Testis (tissue), 5 donors: ENCODE data around the gene PRAMEF27. TPM values are rescaled to one million over a fixed set of nuclear protein-coding genes. Genes with fewer than 3 reads are reported as not detected.
"Not testable (repeated sequence)": the region's sequence is repeated elsewhere in the genome, so short reads cannot be mapped to it uniquely, and the experiment has no call there.

Source experiments
- DNase-seq: peaks from one replicate; pipeline ENCODE4 v3.0.0-alpha.2; 2019
- H3K27ac ChIP-seq, 2 donors: fragments of 200-600 bp; sonication (generic); one replicate each; pipeline ENCODE4 v1.5.1; 2019
- H3K27me3 ChIP-seq: fragments of 200-600 bp; sonication (generic); one replicate; pipeline ENCODE4 v1.5.1; 2019
- H3K36me3 ChIP-seq: fragments of 200-600 bp; sonication (generic); one replicate; pipeline ENCODE4 v1.5.1; 2017; ENCODE audit warnings: low read depth; ENCODE audit errors: missing control alignments
- H3K4me1 ChIP-seq: fragments of 200-600 bp; sonication (generic); one replicate; pipeline ENCODE4 v1.5.1; 2019
- H3K4me3 ChIP-seq, 2 donors: fragments of 200-600 bp; sonication (generic); one replicate each; pipeline ENCODE4 v1.5.1; 2017 to 2019
- H3K9me3 ChIP-seq: fragments of 200-600 bp; sonication (generic); one replicate; pipeline ENCODE4 v1.5.1; 2017
- whole genome bisulfite sequencing, 2 donors: methylation state at CpG; one replicate each; pipeline ENCODE4 v1.1.5; 2018; 5-methylcytosine and 5-hydroxymethylcytosine counted together
- intact Hi-C: fragments of 100-400 bp; cut with DNase I; formaldehyde crosslinking; loops from one replicate; pipeline ENCODE4 v1.15.1; 2023; ENCODE audit warnings: low total_unique reads
- long read RNA-seq, 2 donors: transcript quantifications; one replicate each; lab custom pipeline, GENCODE V29; 2026
- polyA plus RNA-seq: library from polyadenylated mRNA; stranded (reverse); fragments of 350-450 nt; fragmentation: Illumina TruSeq; extraction: RNeasy Lipid Tissue Mini Kit (QIAGEN cat#74804); gene quantifications from one replicate; pipeline ENCODE4 v1.2.3, GENCODE V29; 2014; ENCODE audit warnings: low read depth, low replicate concordance; ENCODE audit not compliant: insufficient read depth
- total RNA-seq, 2 donors: library from RNA; depleted of rRNA; stranded (reverse); fragments of >200 nt; gene quantifications; one replicate each; pipeline ENCODE4 v1.2.3, GENCODE V29; 2016

Gene PRAMEF27
- under 1 TPM in 1 of 2 donors, not detected in 1; 0.12 TPM for total RNA-seq
- polyA plus RNA-seq, result not detected
- long read RNA-seq, donor 1, result 0 reads
- long read RNA-seq, donor 2, result 0 reads

DNA sequence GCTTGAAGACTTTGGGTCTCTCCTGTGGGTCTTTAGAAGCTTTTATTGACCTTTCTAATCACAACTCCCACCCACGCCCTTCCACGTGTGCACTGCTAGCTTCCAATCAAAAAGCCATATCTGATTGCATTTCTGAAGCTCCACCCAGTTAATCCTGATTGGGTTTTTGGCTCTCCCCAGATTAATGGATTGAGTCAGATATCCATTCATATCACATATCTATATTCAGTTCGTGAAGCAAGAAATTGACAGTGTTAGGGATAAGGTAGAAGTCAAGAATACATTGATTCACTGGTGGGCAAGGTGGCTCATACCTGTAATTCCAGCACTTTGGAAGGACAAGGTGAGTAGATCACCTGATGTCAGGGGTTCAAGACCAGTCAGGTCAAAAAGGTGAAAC lies at the start of gene PRAMEF27:
PRAMEF27 (minus strand) TSS at position 101 of the 400 bp plus-strand sequence. CDS start 2,916 bp downstream, outside the sequence.
- H3K9me3 ChIP-seq, H3K27ac ChIP-seq, H3K4me3 ChIP-seq, H3K27me3 ChIP-seq, intact Hi-C loops, DNase-seq, H3K4me1 ChIP-seq, H3K36me3 ChIP-seq: not testable (repeated sequence)
- 71 to 73% methylated on average over 2 to 3 of the region's 3 CpGs for WGBS, 2 donors

DNA sequence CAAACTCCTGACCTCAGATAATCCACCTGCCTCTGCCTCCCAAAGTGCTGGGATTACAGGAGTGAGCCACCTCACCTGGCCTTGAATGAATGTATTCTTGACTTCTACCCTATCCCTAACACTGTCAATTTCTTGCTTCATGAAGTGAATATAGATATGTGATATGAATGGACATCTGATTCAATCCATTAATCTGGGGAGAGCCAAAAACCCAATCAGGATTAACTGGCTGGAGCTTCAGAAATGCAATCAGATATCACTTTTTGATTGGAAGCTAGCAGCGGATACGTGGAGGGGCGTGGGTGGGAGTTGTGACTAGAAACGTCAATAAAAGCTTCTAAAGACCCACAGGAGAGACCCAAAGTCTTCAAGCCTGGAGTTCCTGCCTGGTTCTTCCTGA lies 14.1 kb upstream of the PRAMEF27 start, which contains the start of gene PRAMEF25:
PRAMEF25 (plus strand) TSS at position 301 of the 400 bp plus-strand sequence. CDS start 2,920 bp downstream, outside the sequence.
- H3K27me3 ChIP-seq, H3K36me3 ChIP-seq, DNase-seq, H3K4me1 ChIP-seq, H3K4me3 ChIP-seq, H3K27ac ChIP-seq, H3K9me3 ChIP-seq, intact Hi-C loops: not testable (repeated sequence)
- no CpG with 5 or more reads among the region's 4 CpGs for WGBS, 2 donors

DNA sequence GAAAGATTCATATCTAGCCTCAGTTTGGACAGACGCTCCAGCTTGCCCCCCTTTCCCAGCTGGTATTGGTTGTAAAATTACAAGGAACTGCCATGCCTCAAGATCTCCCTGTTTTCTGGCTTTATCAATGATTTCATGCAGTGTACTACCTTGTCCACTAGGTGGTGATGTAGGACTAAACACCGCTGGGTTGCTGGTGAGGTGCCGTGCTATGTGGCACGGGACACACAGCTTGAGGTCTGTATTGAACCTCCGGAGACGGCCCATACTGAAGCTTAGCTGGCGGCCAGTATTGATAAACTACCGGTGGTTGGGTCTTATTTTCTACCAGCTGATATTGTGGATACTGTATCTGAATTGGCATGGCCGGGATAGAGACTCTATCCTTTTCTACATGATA lies 36.5 kb downstream of the PRAMEF27 start:
- H3K27ac ChIP-seq, H3K27me3 ChIP-seq, intact Hi-C loops, H3K4me1 ChIP-seq, H3K9me3 ChIP-seq, H3K4me3 ChIP-seq, H3K36me3 ChIP-seq, DNase-seq: not testable (repeated sequence)
- WGBS, 2 donors, result no CpG with 5 or more reads among the region's 9 CpGs

DNA sequence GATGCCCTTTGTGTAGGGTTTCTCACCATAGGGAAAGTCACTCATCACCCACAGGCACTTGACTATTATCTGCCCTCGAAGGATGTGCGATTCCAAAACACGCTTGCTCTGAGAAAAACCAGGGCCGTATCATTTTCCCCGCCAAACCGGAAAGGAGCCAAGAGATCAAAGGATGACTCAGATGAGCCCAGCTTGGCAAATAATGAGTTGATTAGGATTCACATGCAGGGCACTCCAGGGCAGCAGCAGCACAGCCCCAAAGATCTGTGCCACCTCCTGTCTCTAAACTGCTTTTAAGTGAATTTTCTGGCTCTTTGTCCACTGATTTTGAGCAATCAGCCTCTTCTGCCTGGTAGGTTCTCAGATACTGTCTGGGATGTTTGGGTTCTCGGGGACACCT lies 44.4 kb downstream of the PRAMEF27 start:
- H3K36me3 ChIP-seq, H3K9me3 ChIP-seq, H3K27me3 ChIP-seq, intact Hi-C loops, DNase-seq, H3K27ac ChIP-seq, H3K4me3 ChIP-seq, H3K4me1 ChIP-seq: not testable (repeated sequence)
- no CpG with 5 or more reads among the region's 7 CpGs for WGBS, 2 donors

DNA sequence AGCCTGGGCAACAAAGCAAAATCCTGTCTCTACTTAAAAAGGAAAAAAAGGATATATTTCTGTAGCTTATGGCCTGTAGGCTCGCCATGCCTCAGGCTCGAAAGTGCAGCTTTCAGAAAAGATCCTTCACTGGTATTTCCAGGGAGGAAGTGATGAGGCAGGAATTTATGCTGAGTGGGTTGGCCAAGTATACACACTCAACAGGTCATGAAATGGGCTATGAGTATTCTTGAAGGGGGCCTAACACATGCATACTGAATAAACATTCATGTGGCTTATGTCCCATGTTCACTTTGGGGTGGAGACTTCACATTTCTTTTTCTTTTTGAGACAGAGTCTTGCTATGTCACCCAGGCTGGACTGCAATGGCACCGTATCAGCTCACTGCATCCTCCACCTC lies 47.0 kb downstream of the PRAMEF27 start:
- WGBS, 2 donors, result no CpG with 5 or more reads among the region's 3 CpGs
- H3K4me1 ChIP-seq, H3K36me3 ChIP-seq, H3K27ac ChIP-seq, H3K4me3 ChIP-seq, DNase-seq, H3K9me3 ChIP-seq, intact Hi-C loops, H3K27me3 ChIP-seq: not testable (repeated sequence)

DNA sequence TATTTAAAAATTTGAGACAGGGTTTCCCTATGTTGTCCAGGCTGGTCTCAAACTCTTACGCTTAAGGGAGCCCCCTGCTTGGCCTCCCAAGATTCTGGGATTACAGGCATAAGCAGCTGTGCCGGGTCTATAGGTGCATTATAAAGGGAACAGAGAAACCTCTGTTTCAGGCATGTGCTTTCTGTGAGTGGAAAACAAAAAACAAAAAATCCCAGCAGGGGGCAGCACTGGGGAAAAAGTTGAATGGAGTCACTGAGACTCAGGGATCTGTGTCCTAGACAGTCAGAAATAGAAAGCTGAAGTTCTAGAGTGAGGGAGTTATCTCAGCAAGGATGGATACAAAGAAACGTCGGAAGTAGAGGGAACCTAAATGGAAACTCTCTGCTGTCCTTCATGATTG lies 50.6 kb downstream of the PRAMEF27 start:
- intact Hi-C loops, H3K4me1 ChIP-seq, H3K4me3 ChIP-seq, DNase-seq, H3K9me3 ChIP-seq, H3K27ac ChIP-seq, H3K36me3 ChIP-seq, H3K27me3 ChIP-seq: not testable (repeated sequence)
- 80% methylated on average over 1 of the region's 4 CpGs; no CpG with 5 or more reads in 1 of the 2 donors for WGBS, 2 donors

Other genes starting within 250 kb of the PRAMEF27 start
- gene PRAMEF11, start 225.2 kb downstream of the PRAMEF27 start, total RNA-seq, result not detected
- not detected for gene PRAMEF11, start 225.2 kb downstream of the PRAMEF27 start, polyA plus RNA-seq
- under 1 TPM in 1 of 2 donors, not detected in 1; 0.31 TPM for gene HNRNPCL1, start 207.9 kb downstream of the PRAMEF27 start, total RNA-seq
- not detected for gene HNRNPCL1, start 207.9 kb downstream of the PRAMEF27 start, polyA plus RNA-seq
- gene PRAMEF2, start 199.5 kb downstream of the PRAMEF27 start, total RNA-seq, result under 1 TPM in 1 of 2 donors, not detected in 1; 0.24 TPM
- gene PRAMEF2, start 199.5 kb downstream of the PRAMEF27 start, polyA plus RNA-seq, result 0.73 TPM
- gene PRAMEF4, start 170.4 kb downstream of the PRAMEF27 start, total RNA-seq, result not detected
- gene PRAMEF4, start 170.4 kb downstream of the PRAMEF27 start, polyA plus RNA-seq, result not detected
- not detected for gene PRAMEF10, start 158.3 kb downstream of the PRAMEF27 start, total RNA-seq
- gene PRAMEF10, start 158.3 kb downstream of the PRAMEF27 start, polyA plus RNA-seq, result not detected
- not detected for gene PRAMEF7, start 140.0 kb downstream of the PRAMEF27 start, total RNA-seq
- 0.20 TPM for gene PRAMEF7, start 140.0 kb downstream of the PRAMEF27 start, polyA plus RNA-seq
- gene PRAMEF6, start 109.0 kb downstream of the PRAMEF27 start, total RNA-seq, result not detected
- not detected for gene PRAMEF6, start 109.0 kb downstream of the PRAMEF27 start, polyA plus RNA-seq
- gene HNRNPCL3, start 4.2 kb upstream of the PRAMEF27 start, total RNA-seq, result not detected
- not detected for gene HNRNPCL3, start 4.2 kb upstream of the PRAMEF27 start, polyA plus RNA-seq
- gene PRAMEF25, start 14.2 kb upstream of the PRAMEF27 start, total RNA-seq, result under 1 TPM in 1 of 2 donors, not detected in 1; 0.16 TPM
- gene PRAMEF25, start 14.2 kb upstream of the PRAMEF27 start, polyA plus RNA-seq, result not detected
- gene HNRNPCL2, start 60.3 kb upstream of the PRAMEF27 start, total RNA-seq, result under 1 TPM in 1 of 2 donors, not detected in 1; 0.25 TPM
- gene HNRNPCL2, start 60.3 kb upstream of the PRAMEF27 start, polyA plus RNA-seq, result not detected
- gene PRAMEF26, start 99.4 kb upstream of the PRAMEF27 start, total RNA-seq, result not detected
- not detected for gene PRAMEF26, start 99.4 kb upstream of the PRAMEF27 start, polyA plus RNA-seq
- gene HNRNPCL4, start 109.1 kb upstream of the PRAMEF27 start, total RNA-seq, result not detected
- not detected for gene HNRNPCL4, start 109.1 kb upstream of the PRAMEF27 start, polyA plus RNA-seq
- gene PRAMEF9, start 115.3 kb upstream of the PRAMEF27 start, total RNA-seq, result not detected
- not detected for gene PRAMEF9, start 115.3 kb upstream of the PRAMEF27 start, polyA plus RNA-seq
- not detected for gene PRAMEF13, start 144.8 kb upstream of the PRAMEF27 start, total RNA-seq
- not detected for gene PRAMEF13, start 144.8 kb upstream of the PRAMEF27 start, polyA plus RNA-seq
- gene PRAMEF18, start 169.6 kb upstream of the PRAMEF27 start, total RNA-seq, result under 1 TPM in 1 of 2 donors, not detected in 1; 0.19 TPM
- not detected for gene PRAMEF18, start 169.6 kb upstream of the PRAMEF27 start, polyA plus RNA-seq
- gene PRAMEF5, start 197.6 kb upstream of the PRAMEF27 start, total RNA-seq, result not detected
- not detected for gene PRAMEF5, start 197.6 kb upstream of the PRAMEF27 start, polyA plus RNA-seq
- under 1 TPM in 1 of 2 donors, not detected in 1; 0.12 TPM for gene PRAMEF8, start 228.6 kb upstream of the PRAMEF27 start, total RNA-seq
- gene PRAMEF8, start 228.6 kb upstream of the PRAMEF27 start, polyA plus RNA-seq, result not detected
- gene PRAMEF33, start 247.0 kb upstream of the PRAMEF27 start, total RNA-seq, result not detected
- gene PRAMEF33, start 247.0 kb upstream of the PRAMEF27 start, polyA plus RNA-seq, result not detected